CD14-positive monocyte (primary cell): ENCODE results near the gene IPO9. TPM values are rescaled to one million over a fixed set of nuclear protein-coding genes. Genes with fewer than 3 reads are reported as not detected.

Experiments used
- DNase-seq, 3 donors: peaks; one replicate each; pipeline ENCODE4 v3.0.0-alpha.2; 2011 to 2022
- H2AFZ ChIP-seq: 2 replicates; pipeline ENCODE4 v1.6.0; 2012; ENCODE audit warnings: mild to moderate bottlenecking, low read depth, low read length, inconsistent platforms; ENCODE audit not compliant: insufficient read depth, poor library complexity, severe bottlenecking
- H3K27ac ChIP-seq, 2 donors: 1 replicate in 1 of 2; 2 replicates in 1 of 2; pipeline ENCODE4 v1.5.1; 2012 to 2013; ENCODE audit warnings: low read length in 2 of 2, control low read depth in 1 of 2, inconsistent platforms in 1 of 2, low read depth in 1 of 2, mild to moderate bottlenecking in 1 of 2
- H3K27me3 ChIP-seq, 2 donors: one replicate each; pipeline versions ENCODE4 v1.6.0 to v1.6.1; 2011 to 2013; ENCODE audit warnings: low read length in 2 of 2; ENCODE audit not compliant: control insufficient read depth in 2 of 2, insufficient read depth in 2 of 2
- H3K36me3 ChIP-seq, 2 donors: replicated peaks in 1 of 2; 1 replicate in 1 of 2; 2 replicates in 1 of 2; pipeline versions ENCODE4 v1.5.1 to v1.6.1; 2012 to 2013; ENCODE audit warnings: low read length in 2 of 2, control low read depth in 1 of 2, inconsistent platforms in 1 of 2, mild to moderate bottlenecking in 1 of 2; ENCODE audit not compliant: insufficient read depth in 2 of 2, control insufficient read depth in 1 of 2
- H3K4me1 ChIP-seq, 2 donors: 1 replicate in 1 of 2; 2 replicates in 1 of 2; pipeline versions ENCODE4 v1.5.1 to v1.6.1; 2012 to 2013; ENCODE audit warnings: low read length in 2 of 2, control low read depth in 1 of 2, inconsistent platforms in 1 of 2, mild to moderate bottlenecking in 1 of 2, moderate library complexity in 1 of 2; ENCODE audit not compliant: insufficient read depth in 2 of 2, control insufficient read depth in 1 of 2
- H3K4me2 ChIP-seq: replicated peaks from 2 replicates; pipeline ENCODE3; 2012; ENCODE audit warnings: low read length, moderate library complexity, mild to moderate bottlenecking; ENCODE audit not compliant: poor library complexity, severe bottlenecking; ENCODE audit errors: extremely low read depth
- H3K4me3 ChIP-seq, 3 experiments: fragments of 200-600 bp in 1 of 3; sonication (generic) in 1 of 3; replicated peaks in 1 of 3; 1 replicate in 2 of 3; 2 replicates in 1 of 3; pipeline ENCODE4 v1.5.1; 2011 to 2013; ENCODE audit warnings: low read length in 3 of 3, mild to moderate bottlenecking in 3 of 3, control low read depth in 2 of 3, low read depth in 2 of 3, inconsistent platforms in 1 of 3, moderate library complexity in 1 of 3
- H3K79me2 ChIP-seq: 2 replicates; pipeline ENCODE4 v1.6.0; 2012; ENCODE audit warnings: mild to moderate bottlenecking, control low read depth, inconsistent platforms, low read length, moderate library complexity; ENCODE audit not compliant: insufficient read depth
- H3K9ac ChIP-seq: 2 replicates; pipeline ENCODE4 v1.6.0; 2017; ENCODE audit warnings: low read length, mild to moderate bottlenecking; ENCODE audit not compliant: insufficient read depth, poor library complexity, severe bottlenecking
- H3K9me3 ChIP-seq, 2 donors: replicated peaks in 1 of 2; 1 replicate in 1 of 2; 2 replicates in 1 of 2; pipeline versions ENCODE4 v1.5.1 to v1.6.1; 2012 to 2013; ENCODE audit warnings: low read length in 2 of 2, control low read depth in 1 of 2; ENCODE audit not compliant: control insufficient read depth in 1 of 2, insufficient read depth in 1 of 2
- H4K20me1 ChIP-seq: 2 replicates; pipeline ENCODE4 v1.6.0; 2012; ENCODE audit warnings: mild to moderate bottlenecking, low read length, control low read depth, moderate library complexity; ENCODE audit not compliant: insufficient read depth
- H3K27ac Mint-ChIP-seq, 7 donors: one replicate each; pipeline ENCODE4 v1.8.0; 2020; ENCODE audit warnings: mild to moderate bottlenecking in 7 of 7, mixed read lengths in 7 of 7, moderate library complexity in 6 of 7, inconsistent platforms in 2 of 7
- H3K27me3 Mint-ChIP-seq, 3 donors: one replicate each; pipeline ENCODE4 v1.8.0; 2021 to 2022; ENCODE audit warnings: low read depth in 3 of 3, mild to moderate bottlenecking in 3 of 3, mixed read lengths in 3 of 3, moderate library complexity in 3 of 3, inconsistent platforms in 1 of 3
- H3K36me3 Mint-ChIP-seq, 2 donors: one replicate each; pipeline ENCODE4 v1.8.0; 2020; ENCODE audit warnings: mixed read lengths in 2 of 2, inconsistent platforms in 1 of 2, mild to moderate bottlenecking in 1 of 2
- H3K4me1 Mint-ChIP-seq: one replicate; pipeline ENCODE4 v1.8.0; 2020; ENCODE audit warnings: mild to moderate bottlenecking, mixed read lengths
- H3K4me3 Mint-ChIP-seq, 2 donors: one replicate each; pipeline ENCODE4 v1.8.0; 2020; ENCODE audit warnings: mild to moderate bottlenecking in 2 of 2, mixed read lengths in 2 of 2, moderate library complexity in 1 of 2
- H3K9me3 Mint-ChIP-seq, 7 donors: one replicate each; pipeline ENCODE4 v1.8.0; 2020 to 2022; ENCODE audit warnings: mixed read lengths in 7 of 7, mild to moderate bottlenecking in 6 of 7, moderate library complexity in 6 of 7, inconsistent platforms in 2 of 7
- CTCF ChIP-seq: fragments of 200-600 bp; IDR thresholded peaks from one replicate; pipeline ENCODE4 v1.8.0; 2022; ENCODE audit warnings: antibody characterized with exemption, mild to moderate bottlenecking
- WGBS: methylation state at CpG from one replicate; pipeline ENCODE4 v1.1.5; 2013; ENCODE audit warnings: missing lambda C conversion rate; ENCODE audit not compliant: insufficient coverage; 5-methylcytosine and 5-hydroxymethylcytosine counted together
- intact Hi-C, 2 donors: fragments of 100-400 bp; cut with micrococcal nuclease; formaldehyde crosslinking; loops; one replicate each; pipeline versions ENCODE4 v1.15.0 to v1.15.1; 2023
- polyA plus RNA-seq, 3 donors: library from polyadenylated mRNA; depleted of rRNA in 1 of 3; unstranded in 2 of 3; stranded (reverse) in 1 of 3; fragments of 300-500 nt in 2 of 3; fragments of >200 nt in 1 of 3; fragmentation: Illumina TruSeq in 2 of 3; gene quantifications; 1 replicate in 2 of 3; 2 replicates in 1 of 3; pipeline ENCODE4 v1.2.3, GENCODE V29; 2012 to 2021

The IPO9 gene
- polyA plus RNA-seq, 3 donors = 11.3 to 12.6 (median 12.0) TPM

GRCh38 chr1:201882665-201883132 is 53.7 kb downstream of the IPO9 start:
- peak overlapping the region; percentile 56 for H3K4me2 ChIP-seq
- H3K9ac ChIP-seq = no peak overlapping the region
- no peaks in the 10 kb centered on the region for H3K36me3 ChIP-seq
- TF ChIP-seq CTCF = peak; percentile 40
- peaks cover 41 to 42% of the 10 kb centered on the region in 2 donors for H3K4me1 ChIP-seq
- H2AFZ ChIP-seq = no peak overlapping the region
- H3K79me2 ChIP-seq = no peaks in the 10 kb centered on the region
- no CpG with 5 or more reads among the region's 2 CpGs for WGBS
- Mint-ChIP-seq H3K9me3 (peaks cover 0 to 2% (median 0%) of the 10 kb centered on the region in 7 donors), H3K4me1 (peaks cover 41% of the 10 kb centered on the region), H3K4me3 (no peak overlapping the region), H3K36me3 (peaks cover 2 to 3% of the 10 kb centered on the region in 2 donors), H3K27me3 (peaks cover 16 to 26% (median 23%) of the 10 kb centered on the region in 3 donors), H3K27ac (peak overlapping the region; percentile 79 to 95 (median 91))
- H3K9me3 ChIP-seq = no peaks in the 10 kb centered on the region
- peak overlapping the region in 1 of 3 experiments; percentile 32 for H3K4me3 ChIP-seq
- DNase-seq = peak; percentile 94 to 99 (median 98)
- intact Hi-C loops = loop anchor here in 1 of 2 donors (5.0 to 10.0 kb wide), 2 partner anchors 55 to 262 kb away; partner anchors contain the start of genes ARL8A and IPO9
- H4K20me1 ChIP-seq = no peaks in the 10 kb centered on the region
- H3K27ac ChIP-seq = peak overlapping the region; percentile 60 to 85
- peaks cover 8 to 15% of the 10 kb centered on the region in 2 donors for H3K27me3 ChIP-seq

- Mint-ChIP-seq H3K27me3 (peaks cover 21 to 31% (median 28%) of the 10 kb centered on the region in 3 donors), H3K36me3 (peaks cover 3 to 4% of the 10 kb centered on the region in 2 donors), H3K27ac (peak overlapping the region; percentile 77 to 94 (median 91)), H3K4me3 (no peak overlapping the region), H3K9me3 (peaks cover 0 to 6% (median 0%) of the 10 kb centered on the region in 7 donors), H3K4me1 (peaks cover 43% of the 10 kb centered on the region)
- Histone ChIP-seq H3K27ac (peak overlapping the region in 1 of 2 donors; percentile 85), H3K36me3 (no peaks in the 10 kb centered on the region), H3K27me3 (peaks cover 13 to 21% of the 10 kb centered on the region in 2 donors), H3K4me3 (peak overlapping the region in 1 of 3 experiments; percentile 32), H2AFZ (no peak overlapping the region), H3K9me3 (no peaks in the 10 kb centered on the region), H3K79me2 (no peaks in the 10 kb centered on the region), H3K4me2 (peak overlapping the region; percentile 56), H3K9ac (peak overlapping the region; percentile 5), H3K4me1 (peaks cover 42 to 44% of the 10 kb centered on the region in 2 donors), H4K20me1 (no peaks in the 10 kb centered on the region)
- no peak for TF ChIP-seq CTCF
- intact Hi-C loops = loop anchor here in 1 of 2 donors (5.0 to 10.0 kb wide), 2 partner anchors 56 to 262 kb away; partner anchors contain the start of genes ARL8A and IPO9
- no peak for DNase-seq
- 93% methylated on average over 3 of the region's 3 CpGs for WGBS
These were observed 54.3 kb downstream of the IPO9 start for GRCh38 chr1:201883266-201883665.
